Kidney epithelial cell (primary cell): ENCODE results near the gene MYO16. TPM values are rescaled to one million over a fixed set of nuclear protein-coding genes. Genes with fewer than 3 reads are reported as not detected.

Source experiments
- DNase-seq: peaks from one replicate; pipeline ENCODE4 v3.0.0-alpha.2; 2010; ENCODE audit warnings: low read depth
- H3K27me3 ChIP-seq: 2 replicates; pipeline ENCODE4 v1.6.0; 2011; ENCODE audit warnings: low read length; ENCODE audit not compliant: control insufficient read depth, insufficient read depth
- H3K36me3 ChIP-seq: 2 replicates; pipeline ENCODE4 v1.5.1; 2011; ENCODE audit warnings: low read length; ENCODE audit not compliant: control insufficient read depth, insufficient read depth
- H3K4me3 ChIP-seq: 2 replicates; pipeline ENCODE4 v1.5.1; 2011; ENCODE audit warnings: low read depth, mild to moderate bottlenecking, control low read depth, low read length
- total RNA-seq: library from RNA; depleted of rRNA; stranded (reverse); fragments of >200 nt; gene quantifications from 2 replicates; pipeline ENCODE4 v1.2.3, GENCODE V29; 2015
- TF ChIP-seq, protein P1 (sequence below): IDR thresholded peaks from 2 replicates; pipeline ENCODE4 v1.5.1; 2011; ENCODE audit warnings: mild to moderate bottlenecking, moderate library complexity, low read length, control low read depth, inconsistent platforms; ENCODE audit not compliant: insufficient read depth, poor library complexity, severe bottlenecking

MYO16 gene
- total RNA-seq, 1 donor from 2014 or later = 0.38 TPM

DNA sequence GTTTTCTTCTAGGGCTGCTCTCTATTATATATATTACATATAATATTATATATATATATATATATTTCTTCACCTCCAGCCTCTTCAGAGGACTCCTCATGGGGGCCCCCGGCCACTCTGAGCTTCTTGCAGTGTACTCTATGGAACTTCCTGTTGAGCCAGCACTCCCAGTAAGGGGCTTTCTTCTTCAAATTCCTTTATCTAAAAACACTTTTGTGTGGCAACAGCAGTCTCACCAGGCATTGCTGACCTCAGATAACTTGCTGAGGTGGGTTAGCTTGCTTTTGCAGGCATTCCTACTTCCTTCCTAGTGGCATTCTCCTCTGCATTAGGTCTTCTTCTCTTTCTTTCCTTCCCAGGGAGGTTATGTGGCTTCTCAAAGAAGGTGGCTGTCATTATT is 381.5 kb downstream of the MYO16 start:
- TF ChIP-seq, protein P1, sequence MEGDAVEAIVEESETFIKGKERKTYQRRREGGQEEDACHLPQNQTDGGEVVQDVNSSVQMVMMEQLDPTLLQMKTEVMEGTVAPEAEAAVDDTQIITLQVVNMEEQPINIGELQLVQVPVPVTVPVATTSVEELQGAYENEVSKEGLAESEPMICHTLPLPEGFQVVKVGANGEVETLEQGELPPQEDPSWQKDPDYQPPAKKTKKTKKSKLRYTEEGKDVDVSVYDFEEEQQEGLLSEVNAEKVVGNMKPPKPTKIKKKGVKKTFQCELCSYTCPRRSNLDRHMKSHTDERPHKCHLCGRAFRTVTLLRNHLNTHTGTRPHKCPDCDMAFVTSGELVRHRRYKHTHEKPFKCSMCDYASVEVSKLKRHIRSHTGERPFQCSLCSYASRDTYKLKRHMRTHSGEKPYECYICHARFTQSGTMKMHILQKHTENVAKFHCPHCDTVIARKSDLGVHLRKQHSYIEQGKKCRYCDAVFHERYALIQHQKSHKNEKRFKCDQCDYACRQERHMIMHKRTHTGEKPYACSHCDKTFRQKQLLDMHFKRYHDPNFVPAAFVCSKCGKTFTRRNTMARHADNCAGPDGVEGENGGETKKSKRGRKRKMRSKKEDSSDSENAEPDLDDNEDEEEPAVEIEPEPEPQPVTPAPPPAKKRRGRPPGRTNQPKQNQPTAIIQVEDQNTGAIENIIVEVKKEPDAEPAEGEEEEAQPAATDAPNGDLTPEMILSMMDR = no peak
- no peaks in the 10 kb centered on the region for H3K27me3 ChIP-seq
- no peak overlapping the region for H3K4me3 ChIP-seq
- DNase-seq = no peak
- no peaks in the 10 kb centered on the region for H3K36me3 ChIP-seq

DNA sequence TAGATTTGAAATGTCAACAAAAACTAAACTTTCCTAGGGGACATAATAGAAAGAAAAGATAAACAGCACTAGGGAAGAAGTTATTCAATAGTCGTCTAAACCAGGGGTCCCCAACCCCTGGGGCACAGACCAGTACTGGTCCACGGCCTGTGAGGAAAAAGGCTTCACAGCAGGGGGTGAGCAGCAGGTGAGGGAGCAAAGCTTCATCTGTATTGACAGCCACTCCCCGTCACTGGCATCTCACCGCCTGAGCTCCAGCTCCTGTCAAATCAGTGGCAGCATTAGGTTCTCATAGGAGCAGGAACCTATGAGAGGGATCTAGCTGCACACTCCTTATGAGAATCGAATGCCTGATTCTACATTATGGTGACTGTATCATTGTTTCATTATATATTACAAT is 382.7 kb downstream of the MYO16 start:
- TF ChIP-seq, protein P1 = no peak
- DNase-seq = no peak
- Histone ChIP-seq H3K36me3 (no peaks in the 10 kb centered on the region), H3K4me3 (no peak overlapping the region), H3K27me3 (no peaks in the 10 kb centered on the region)

DNA sequence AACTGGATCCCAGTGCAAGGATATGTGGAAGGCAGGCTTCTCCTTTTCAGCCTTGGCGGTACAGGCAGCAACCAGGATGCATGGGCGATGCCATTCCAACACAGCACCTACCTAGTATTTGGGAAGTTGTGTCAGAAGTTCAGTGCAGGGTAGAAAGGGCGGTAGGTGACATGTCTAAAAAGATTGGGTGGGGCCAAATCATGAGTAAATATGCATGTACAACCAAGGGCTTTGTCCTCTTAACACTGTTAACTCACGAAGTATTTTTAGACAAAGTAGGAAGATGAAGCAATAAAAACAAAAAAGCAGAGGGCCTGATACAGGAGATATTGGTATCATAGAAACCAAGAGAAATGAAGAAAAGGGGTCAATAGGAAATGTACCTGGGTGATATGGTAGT is 392.1 kb downstream of the MYO16 start:
- H3K27me3 ChIP-seq = no peaks in the 10 kb centered on the region
- H3K4me3 ChIP-seq = no peak overlapping the region
- TF ChIP-seq, protein P1 = no peak
- DNase-seq = no peak
- no peaks in the 10 kb centered on the region for H3K36me3 ChIP-seq

DNA sequence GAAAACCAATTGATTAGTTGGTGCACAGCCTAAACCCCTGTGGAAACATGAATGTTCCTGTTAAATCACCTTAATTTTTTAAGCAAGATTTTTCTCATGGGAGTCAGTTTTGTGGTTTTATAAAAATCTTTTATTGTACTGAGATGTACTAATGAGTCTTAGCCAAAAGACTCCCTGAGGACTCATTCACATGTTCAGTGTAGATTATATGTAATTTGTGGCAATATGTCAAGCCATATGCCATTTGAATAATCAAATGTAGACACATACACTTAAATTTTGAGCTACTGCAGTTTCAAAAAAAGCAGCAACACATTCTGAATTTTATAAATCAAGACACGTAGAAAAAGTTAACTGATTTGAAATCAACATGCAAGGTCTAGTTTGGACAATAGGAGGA is 395.2 kb downstream of the MYO16 start:
- no peaks in the 10 kb centered on the region for H3K27me3 ChIP-seq
- no peaks in the 10 kb centered on the region for H3K36me3 ChIP-seq
- DNase-seq = no peak
- TF ChIP-seq, protein P1 = no peak
- no peak overlapping the region for H3K4me3 ChIP-seq

DNA sequence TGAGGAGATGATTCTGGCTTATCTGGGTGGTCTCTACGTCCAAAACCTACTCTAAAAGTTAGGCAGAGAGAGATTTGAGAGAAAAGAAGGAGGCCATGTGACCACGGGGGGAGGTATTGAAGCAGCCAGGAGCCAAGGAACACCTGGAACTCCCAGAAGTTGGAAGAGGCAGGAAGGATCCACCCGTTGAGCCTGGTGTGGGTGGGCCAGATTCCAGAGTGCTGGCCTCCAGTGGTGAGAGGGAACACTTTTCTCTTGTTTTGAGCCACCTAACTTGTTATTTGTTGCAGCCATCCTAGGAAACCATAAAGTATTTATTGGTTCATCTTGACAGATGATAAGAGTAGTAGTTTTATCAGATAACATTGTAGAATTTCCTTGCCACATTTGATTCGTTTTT is 396.9 kb downstream of the MYO16 start:
- H3K27me3 ChIP-seq = no peaks in the 10 kb centered on the region

DNA sequence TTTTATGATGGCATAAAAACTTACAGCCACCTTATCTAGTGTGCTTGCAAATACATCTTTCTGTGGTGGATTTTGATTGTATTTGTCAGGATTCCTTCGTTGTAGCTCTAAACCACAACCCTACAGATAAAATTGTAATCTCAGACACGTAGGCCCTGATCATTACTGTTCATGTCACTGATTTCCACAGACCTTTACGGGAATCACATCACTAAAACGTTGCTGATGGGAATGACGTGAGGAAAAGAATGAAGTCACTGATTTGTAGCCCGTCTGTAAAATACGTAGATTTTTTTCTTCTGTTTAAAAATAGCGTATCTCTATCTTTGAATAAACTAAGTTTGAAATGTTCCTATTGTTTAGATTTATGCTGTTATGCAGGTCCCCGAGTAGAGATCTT is 399.2 kb downstream of the MYO16 start:
- DNase-seq = no peak
- Histone ChIP-seq H3K4me3 (no peak overlapping the region), H3K36me3 (no peaks in the 10 kb centered on the region), H3K27me3 (no peaks in the 10 kb centered on the region)
- TF ChIP-seq, protein P1 = no peak

More for the DNA sequence above, 396.9 kb downstream of the MYO16 start:
- Histone ChIP-seq H3K4me3 (no peak overlapping the region), H3K36me3 (no peaks in the 10 kb centered on the region)
- no peak for DNase-seq
- TF ChIP-seq, protein P1 = no peak
